HG03565 (cell line): ENCODE results near the gene SLN.

Experiments used
- ATAC-seq: cut with Tn5 transposase; IDR thresholded peaks from one replicate; pipeline ENCODE4 v1.9.1; 2021; ENCODE audit warnings: mild to moderate bottlenecking, moderate library complexity; ENCODE audit not compliant: unreplicated experiment

Gene SLN

DNA sequence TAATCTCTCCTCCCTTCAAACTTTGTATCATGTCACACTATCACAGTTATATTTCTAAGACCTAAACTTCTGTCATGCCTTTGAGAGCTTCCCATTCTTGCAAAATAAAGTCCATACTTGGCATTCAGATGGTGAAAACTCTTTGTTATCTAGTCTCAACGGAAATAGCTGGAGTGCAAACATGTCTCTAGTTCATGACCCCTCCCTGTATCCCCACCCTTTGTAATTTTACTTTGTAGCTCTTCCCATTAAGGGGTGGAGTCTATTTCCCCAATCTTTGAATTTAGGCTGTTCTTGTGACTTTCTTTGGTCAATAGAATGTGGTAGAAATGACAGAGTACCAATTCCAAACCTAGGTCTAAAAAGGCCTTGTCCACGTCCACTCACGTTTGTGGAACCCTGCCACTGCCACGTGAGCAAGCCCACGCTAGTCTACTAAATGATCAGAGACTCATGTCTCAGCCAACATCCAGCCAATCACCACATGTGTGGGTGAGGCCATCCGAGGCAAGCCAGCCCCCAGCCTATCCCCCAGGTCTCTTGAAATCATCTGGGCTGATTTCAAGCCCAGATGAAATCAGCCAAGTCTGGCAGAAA is 23.4 kb downstream of the SLN start:
- ATAC-seq: no peak

- ATAC-seq: no peak
Measured at GRCh38 chr11:107683807-107684206, 28.0 kb downstream of the SLN start.

- ATAC-seq: no peak
Measured at GRCh38 chr11:107683061-107683460, 28.8 kb downstream of the SLN start.

GRCh38 chr11:107682572-107682971 is 29.3 kb downstream of the SLN start:
- no peak for ATAC-seq

DNA sequence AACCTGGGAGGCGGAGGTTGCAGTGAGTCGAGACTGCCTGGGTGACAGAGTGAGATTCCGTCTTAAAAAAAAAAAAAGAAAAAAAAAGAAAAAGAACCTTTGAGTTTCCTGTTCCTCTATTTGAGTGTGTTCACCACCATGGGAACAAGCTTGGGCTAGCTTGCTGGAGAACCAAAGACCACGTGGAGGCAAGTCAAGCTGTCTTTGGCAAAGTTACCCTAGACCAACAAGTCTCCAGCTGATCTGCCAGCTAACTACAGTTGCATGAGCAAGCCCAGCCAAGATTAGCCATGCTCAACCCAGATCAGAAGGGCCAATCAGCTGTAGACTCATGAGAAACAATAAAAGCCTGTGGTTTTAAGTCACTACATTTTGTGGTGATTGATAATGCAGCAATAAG is 29.7 kb downstream of the SLN start:
- no peak for ATAC-seq

GRCh38 chr11:107679255-107680024 is 32.4 kb downstream of the SLN start:
- no peak for ATAC-seq

GRCh38 chr11:107678632-107678971 is 33.3 kb downstream of the SLN start:
- ATAC-seq: no peak

DNA sequence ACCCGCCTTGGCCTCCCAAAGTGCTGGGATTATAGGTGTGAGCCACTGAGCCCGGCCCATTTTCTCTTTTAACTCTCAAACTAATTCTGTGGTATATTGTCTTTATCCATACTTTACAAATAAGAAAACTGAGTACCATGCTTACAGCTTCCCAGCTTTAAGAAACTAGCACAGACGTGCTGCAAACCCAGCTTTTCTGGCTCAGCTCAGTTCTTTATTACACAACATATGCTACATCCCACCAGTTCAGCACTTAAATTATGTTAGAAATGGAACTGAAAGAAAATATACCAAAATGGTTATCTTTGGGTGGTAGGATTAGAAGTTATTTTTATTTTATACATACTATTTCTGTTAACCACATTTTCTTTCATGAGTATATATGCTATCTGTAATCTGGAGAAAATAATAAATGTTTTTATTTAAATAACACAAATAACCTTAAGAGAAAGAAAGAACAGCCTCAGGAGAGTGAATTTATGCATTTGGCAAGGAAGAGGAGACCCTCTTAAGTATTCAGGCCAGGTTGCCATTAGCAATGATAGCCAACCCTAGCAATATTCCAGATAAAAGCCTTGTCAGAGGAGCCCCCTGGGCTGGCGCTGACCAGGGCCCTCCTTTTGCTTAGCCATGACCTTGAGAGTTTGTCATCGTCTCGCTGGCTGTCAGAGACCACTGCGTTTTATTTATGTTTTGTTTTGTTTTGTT is 33.8 kb downstream of the SLN start:
- ATAC-seq: no peak

GRCh38 chr11:107676336-107677057 is 35.4 kb downstream of the SLN start:
- ATAC-seq: no peak

DNA sequence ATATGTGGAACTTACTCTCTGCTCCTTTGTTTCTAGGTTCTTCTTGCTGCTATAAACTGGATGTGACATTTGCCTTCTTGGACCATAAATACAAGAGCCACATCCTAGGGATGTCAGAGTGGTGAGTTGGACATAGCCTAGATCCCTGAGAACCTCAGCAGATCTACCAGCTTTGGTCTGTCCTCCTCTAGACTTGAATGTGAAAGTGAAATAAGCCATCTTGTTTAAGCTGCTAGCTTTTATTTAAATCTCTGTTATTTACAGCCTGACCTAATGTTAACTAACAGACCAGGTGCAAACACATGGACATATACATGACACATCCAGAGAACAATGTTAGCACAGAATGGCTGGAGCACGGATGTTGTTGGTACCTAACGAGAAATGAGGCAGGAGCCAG is 36.0 kb downstream of the SLN start:
- no peak for ATAC-seq

DNA sequence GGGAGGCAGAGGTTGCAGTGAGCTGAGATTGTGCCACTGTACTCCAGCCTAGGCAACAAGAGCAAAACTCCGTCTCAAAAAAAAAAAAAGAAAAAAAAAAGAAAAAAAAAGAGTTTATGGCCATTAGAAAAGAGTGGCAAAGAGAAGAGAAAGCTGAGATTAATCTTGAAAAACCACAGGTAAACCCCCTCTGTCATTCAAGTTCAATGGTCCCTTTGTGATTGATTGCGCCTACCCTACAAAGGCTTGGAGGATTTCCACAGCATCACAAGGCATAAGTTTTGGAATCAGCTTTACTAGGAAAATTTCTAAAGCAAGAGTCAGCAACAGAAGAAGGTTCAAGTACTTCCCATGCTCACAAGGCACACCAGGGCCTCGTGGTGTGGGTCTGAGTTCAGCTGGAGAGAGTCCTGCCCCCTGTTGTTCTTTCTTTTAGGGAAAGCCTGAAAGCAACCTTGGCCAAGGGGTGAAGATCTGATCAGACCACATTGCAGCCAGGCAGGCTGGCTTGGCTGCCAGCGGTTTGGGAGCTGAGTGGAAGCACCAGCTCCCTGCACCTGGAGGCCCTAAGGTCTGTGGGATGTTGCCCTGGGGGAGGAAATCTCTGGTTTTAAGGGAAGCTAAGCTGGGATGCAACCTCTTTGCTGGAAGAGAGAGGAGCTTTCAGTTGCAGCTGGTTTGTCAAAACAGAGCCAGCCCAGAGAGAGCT is 41.8 kb downstream of the SLN start:
- ATAC-seq: no peak

DNA sequence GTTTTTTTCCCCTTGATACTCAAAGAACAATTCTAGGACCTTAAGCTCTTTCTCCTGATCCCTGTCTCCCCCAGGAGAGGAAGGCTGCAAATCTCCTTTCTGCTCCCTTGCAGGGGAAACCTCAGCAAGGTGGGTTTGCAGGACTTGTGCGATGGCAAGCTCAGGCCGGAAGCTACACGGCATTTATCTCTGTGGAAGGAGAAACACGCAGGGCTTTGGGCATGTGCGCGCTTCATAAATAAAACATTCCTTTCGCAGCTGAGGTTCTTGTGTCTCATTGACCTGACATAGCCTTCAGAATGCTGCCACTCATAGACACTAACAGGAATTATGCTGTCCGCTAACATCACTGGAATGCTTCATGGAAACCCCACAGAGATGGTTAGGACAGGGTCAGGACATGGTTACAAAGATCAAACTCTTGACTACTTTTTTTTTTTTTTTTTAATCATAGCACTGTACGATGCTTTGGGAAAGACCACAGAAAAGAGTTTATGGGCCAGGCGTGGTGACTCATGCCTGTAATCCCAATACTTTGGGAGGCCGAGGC is 42.6 kb downstream of the SLN start:
- no peak for ATAC-seq

GRCh38 chr11:107666911-107667613 is 44.8 kb downstream of the SLN start:
- ATAC-seq: no peak

DNA sequence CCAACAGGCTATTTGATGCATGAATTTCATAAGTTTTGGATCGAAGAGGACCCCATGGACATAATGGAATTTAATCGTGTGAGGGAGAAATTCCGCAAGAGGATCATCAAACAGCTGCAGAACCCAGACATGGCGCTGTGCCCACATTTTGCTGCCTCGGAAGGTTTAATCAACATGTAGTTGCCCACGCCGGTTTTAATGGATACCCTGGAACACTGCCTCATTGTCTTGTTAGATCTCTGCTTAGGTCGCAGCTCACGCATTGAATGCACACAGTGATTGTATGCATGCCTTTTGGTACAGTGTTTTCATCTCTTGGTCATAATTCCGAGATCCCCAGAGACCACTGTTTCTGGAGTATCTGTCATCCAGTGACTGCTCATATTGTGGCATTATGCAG is 46.8 kb downstream of the SLN start:
- ATAC-seq: no peak

- no peak for ATAC-seq
Measured at GRCh38 chr11:107661656-107662055, 50.2 kb downstream of the SLN start.

- ATAC-seq: no peak
Measured at GRCh38 chr11:107660066-107660465, 51.8 kb downstream of the SLN start.

DNA sequence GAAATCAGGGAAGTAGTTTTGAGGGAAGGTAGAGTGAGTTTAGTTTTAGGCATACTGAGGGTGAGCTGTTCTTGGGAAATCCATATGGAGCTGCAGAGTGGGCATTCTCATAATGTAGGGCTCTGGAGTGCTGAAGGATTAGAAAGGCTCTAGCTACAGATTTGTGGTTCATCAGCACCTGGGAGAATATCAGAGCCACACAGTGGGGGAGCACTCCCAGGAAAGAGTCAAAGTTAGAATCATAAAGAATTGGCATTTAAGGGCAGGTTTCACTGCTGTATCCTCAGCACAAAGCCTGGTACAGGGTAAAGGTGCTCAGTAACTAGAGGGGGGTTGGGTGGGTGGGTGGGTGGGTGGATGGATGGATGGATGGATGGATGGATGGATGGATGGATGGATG is 52.5 kb downstream of the SLN start:
- no peak for ATAC-seq
